ENCODE measurements around the gene BLM. TPM values are rescaled to one million over a fixed set of nuclear protein-coding genes. Genes with fewer than 3 reads are reported as not detected.

The BLM gene
- total and polyA plus RNA-seq, 2 of the 8 experiments (the other 6 are each of a cell fraction or from before 2014, with no cell fraction given) = 15.2 to 46.7 TPM

DNA sequence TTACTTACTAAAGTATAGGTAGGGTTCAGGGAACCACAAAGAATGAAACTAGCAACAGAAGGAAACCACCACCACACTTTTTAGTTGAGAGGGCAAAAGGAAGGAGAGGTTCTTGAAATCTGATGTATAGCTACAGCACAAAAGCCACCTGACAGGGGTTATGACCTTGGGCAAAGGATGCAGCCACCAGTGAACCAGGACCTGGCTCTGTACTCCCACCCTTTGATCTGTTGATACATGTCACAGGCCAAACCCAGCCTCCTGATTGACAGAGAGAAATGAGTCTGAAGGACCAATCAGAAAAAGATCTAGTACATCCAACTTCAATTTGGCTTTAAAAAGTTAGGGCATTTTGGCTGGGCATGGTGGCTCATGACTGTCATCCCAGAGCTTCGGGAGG, 20.0 kb upstream of the BLM start:
- H2BK120ac ChIP-seq (replicated peaks; ENCODE audit: low read depth, low read length) = no peak overlapping the region
- FAIRE-seq (no peak), DNase-seq (ENCODE audit: low read depth in 1 of 2, low spot score in 2 of 2) (no peak)
- WGBS, 2 experiments (ENCODE audit: extremely low coverage in 1 of 2, insufficient coverage in 1 of 2, insufficient read length in 1 of 2, insufficient replicate concordance in 2 of 2, low coverage in 1 of 2, low lambda C conversion rate in 2 of 2, missing lambda C conversion rate in 1 of 2) = 86% methylated on average over 1 of the region's 1 CpG; no CpG with 5 or more reads in 1 of the 2 experiments
- H3K4me2 ChIP-seq (ENCODE audit: insufficient read depth in 1 of 2, low read depth in 2 of 2, low read length in 2 of 2) = no peak overlapping the region
- no peaks in the 10 kb centered on the region for H3K4me1 ChIP-seq (replicated peaks in 1 of 4; ENCODE audit: control insufficient read depth in 3 of 4, insufficient read depth in 4 of 4, low read length in 3 of 4)
- no peak overlapping the region for H4K5ac ChIP-seq (ENCODE audit: insufficient read length, low read depth, low read length)
- H3K27ac ChIP-seq (ENCODE audit: low read depth, low read length) = no peak overlapping the region
- ChIA-PET CTCF (ENCODE audit: partially characterized antibody) (interaction anchor here (0.6 kb wide), 1 partner anchor 230 kb away, joined by 3 read pairs; no protein-coding TSS in a partner anchor), POLR2A (ENCODE audit: partially characterized antibody) (no interaction called here)
- H2BK15ac ChIP-seq (ENCODE audit: low read length) = no peak overlapping the region
- no peak overlapping the region for H4K91ac ChIP-seq (replicated peaks; ENCODE audit: insufficient read length, low read length)
- H3K4ac ChIP-seq (replicated peaks; ENCODE audit: insufficient read length, low read depth, low read length) = no peak overlapping the region
- no peak overlapping the region for H3K23ac ChIP-seq (ENCODE audit: insufficient read length)
- TF ChIP-seq, protein P1, sequence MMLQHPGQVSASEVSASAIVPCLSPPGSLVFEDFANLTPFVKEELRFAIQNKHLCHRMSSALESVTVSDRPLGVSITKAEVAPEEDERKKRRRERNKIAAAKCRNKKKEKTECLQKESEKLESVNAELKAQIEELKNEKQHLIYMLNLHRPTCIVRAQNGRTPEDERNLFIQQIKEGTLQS (IDR thresholded peaks at IDR 0.05; ENCODE audit: insufficient read depth, low read depth, low read length) = no peak
- TF ChIP-seq EGR1 (IDR thresholded peaks at IDR 0.05; ENCODE audit: borderline replicate concordance, low read depth, low read length) (no peak), SRF (IDR thresholded peaks at IDR 0.05; ENCODE audit: low read depth, low read length) (no peak), SUZ12 (IDR thresholded peaks at IDR 0.05; ENCODE audit: low read length) (no peak), HDAC2 (IDR thresholded peaks at IDR 0.05; ENCODE audit: borderline replicate concordance in 1 of 2, low read depth in 2 of 2, low read length in 2 of 2) (no peak), ASH2L (IDR thresholded peaks at IDR 0.05; ENCODE audit: low read length) (no peak)
- H2AK5ac ChIP-seq (ENCODE audit: low read depth, low read length) = no peak overlapping the region
- no peak overlapping the region for H3K18ac ChIP-seq (ENCODE audit: extremely low read depth, low read length)
- H3K14ac ChIP-seq (ENCODE audit: insufficient read length) = no peak overlapping the region
- no peaks in the 10 kb centered on the region for H3K79me1 ChIP-seq (ENCODE audit: low read depth, low read length)
- H3K4me3 ChIP-seq (ENCODE audit: extremely low read depth in 1 of 4, insufficient read depth in 2 of 4, low read depth in 3 of 4, low read length in 4 of 4) = no peak overlapping the region
- H4K20me1 ChIP-seq (replicated peaks in 1 of 2; ENCODE audit: control insufficient read depth in 1 of 2, insufficient read depth in 2 of 2, low read length in 2 of 2) = no peaks in the 10 kb centered on the region
- no peak overlapping the region for H4K8ac ChIP-seq (ENCODE audit: extremely low read depth, insufficient read depth, low read length)
- H2BK20ac ChIP-seq (ENCODE audit: low read length) = no peak overlapping the region
- H3K36me3 ChIP-seq (ENCODE audit: control insufficient read depth in 2 of 4, insufficient read depth in 4 of 4, low read length in 3 of 4) = no peaks in the 10 kb centered on the region
- no peak overlapping the region for H3K9ac ChIP-seq (replicated peaks in 1 of 4; ENCODE audit: extremely low read depth in 1 of 4, low read depth in 3 of 4, low read length in 3 of 4)
- H3K56ac ChIP-seq (replicated peaks; ENCODE audit: insufficient read length, low read depth, low read length) = no peak overlapping the region
- H2BK5ac ChIP-seq (ENCODE audit: low read depth, low read length) = no peak overlapping the region
- H2AFZ ChIP-seq (ENCODE audit: low read length) = no peak overlapping the region
- H3K79me2 ChIP-seq (ENCODE audit: control insufficient read depth in 1 of 2, insufficient read depth in 2 of 2, low read length in 2 of 2) = no peaks in the 10 kb centered on the region
- H3K23me2 ChIP-seq (ENCODE audit: low read depth, low read length) = no peaks in the 10 kb centered on the region
- H3K9me3 ChIP-seq (ENCODE audit: insufficient read depth in 2 of 2, low read depth in 1 of 2, low read length in 1 of 2) = no peaks in the 10 kb centered on the region
- no peaks in the 10 kb centered on the region for H3K27me3 ChIP-seq (replicated peaks in 1 of 4; ENCODE audit: control insufficient read depth in 3 of 4, extremely low read depth in 1 of 4, insufficient read depth in 3 of 4, low read length in 3 of 4)
- no peak overlapping the region for H2BK12ac ChIP-seq (ENCODE audit: low read depth, low read length)

Measured in H1 (cell line).